AG04449 (cell line): ENCODE measurements around the gene PLD3.

ENCODE experiments used
- CTCF ChIA-PET: fragments of 350-600 bp; formaldehyde crosslinking; extraction: SDS; loops from one replicate; lab custom pipeline; 2021; ENCODE audit warnings: antibody characterized with exemption; lab: Yijun Ruan, JAX
- POLR2A ChIA-PET: fragments of 400-600, 350-600 bp; formaldehyde crosslinking; extraction: SDS; loops from one replicate; lab custom pipeline; 2020; ENCODE audit warnings: antibody characterized with exemption, inconsistent platforms; lab: Yijun Ruan, JAX
- DNase-seq: peaks from one replicate; pipeline ENCODE4 v3.0.0-alpha.2; 2010; ENCODE audit warnings: low read depth, low spot score
- H3K4me3 ChIP-seq: 2 replicates; pipeline ENCODE4 v1.5.1; 2011; ENCODE audit warnings: low read depth, mild to moderate bottlenecking, control low read depth, low read length
- TF ChIP-seq, protein P1 (sequence below): IDR thresholded peaks from one replicate; pipeline ENCODE4 v1.5.1; 2011; ENCODE audit warnings: mild to moderate bottlenecking, moderate library complexity, low read length, control low read depth, inconsistent platforms; ENCODE audit not compliant: insufficient read depth; ENCODE audit errors: missing control alignments

The PLD3 gene, protein sequence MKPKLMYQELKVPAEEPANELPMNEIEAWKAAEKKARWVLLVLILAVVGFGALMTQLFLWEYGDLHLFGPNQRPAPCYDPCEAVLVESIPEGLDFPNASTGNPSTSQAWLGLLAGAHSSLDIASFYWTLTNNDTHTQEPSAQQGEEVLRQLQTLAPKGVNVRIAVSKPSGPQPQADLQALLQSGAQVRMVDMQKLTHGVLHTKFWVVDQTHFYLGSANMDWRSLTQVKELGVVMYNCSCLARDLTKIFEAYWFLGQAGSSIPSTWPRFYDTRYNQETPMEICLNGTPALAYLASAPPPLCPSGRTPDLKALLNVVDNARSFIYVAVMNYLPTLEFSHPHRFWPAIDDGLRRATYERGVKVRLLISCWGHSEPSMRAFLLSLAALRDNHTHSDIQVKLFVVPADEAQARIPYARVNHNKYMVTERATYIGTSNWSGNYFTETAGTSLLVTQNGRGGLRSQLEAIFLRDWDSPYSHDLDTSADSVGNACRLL

DNA sequence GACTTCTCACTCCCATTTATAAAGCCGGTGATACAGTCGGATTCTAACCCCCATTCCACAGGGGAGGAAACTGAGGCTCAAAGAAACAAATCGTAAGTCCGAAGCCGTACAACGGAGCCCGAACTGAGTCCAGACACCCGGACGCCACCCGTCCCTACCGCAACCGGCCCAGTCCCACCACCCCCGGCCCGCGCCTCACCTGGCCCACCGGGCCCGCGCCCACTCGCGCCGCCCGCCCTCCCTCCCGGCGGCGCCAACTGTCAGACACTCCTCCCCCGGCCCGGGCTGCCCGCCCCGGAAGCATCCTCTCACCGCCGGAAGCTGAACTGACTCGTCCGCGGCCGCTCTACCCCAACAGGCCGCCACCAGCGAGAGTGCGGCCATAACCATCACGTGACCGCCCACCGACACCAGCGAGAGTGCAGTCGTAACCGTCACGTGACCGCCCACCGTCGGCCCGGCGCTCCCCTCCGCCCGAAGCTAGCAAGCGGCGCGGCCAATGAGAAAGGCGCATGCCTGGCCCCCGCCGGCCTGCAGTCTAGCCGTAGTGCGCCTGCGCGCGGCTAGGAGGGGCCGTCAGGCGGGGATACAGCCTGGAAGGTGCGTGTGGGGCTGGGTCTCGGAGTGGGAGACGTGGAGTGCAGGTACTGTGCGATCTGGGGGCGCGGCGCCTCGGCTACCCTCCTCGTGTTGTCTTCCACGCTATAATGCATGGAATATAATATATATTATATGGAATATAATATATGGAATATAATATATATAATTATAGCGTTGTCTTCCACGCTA is at the start of gene PLD3, which contains the start of gene C19orf47:
TSS of gene PLD3 (plus strand) at position 571 of the 789 bp plus-strand sequence. CDS start 17,789 bp downstream, outside the sequence.
TSS of gene C19orf47 (minus strand) at position 273 of the 789 bp plus-strand sequence. CDS start 6,540 bp downstream, outside the sequence.
- H3K4me3 ChIP-seq: peak within 1 kb of the TSS; percentile 88
- TF ChIP-seq, protein P1, sequence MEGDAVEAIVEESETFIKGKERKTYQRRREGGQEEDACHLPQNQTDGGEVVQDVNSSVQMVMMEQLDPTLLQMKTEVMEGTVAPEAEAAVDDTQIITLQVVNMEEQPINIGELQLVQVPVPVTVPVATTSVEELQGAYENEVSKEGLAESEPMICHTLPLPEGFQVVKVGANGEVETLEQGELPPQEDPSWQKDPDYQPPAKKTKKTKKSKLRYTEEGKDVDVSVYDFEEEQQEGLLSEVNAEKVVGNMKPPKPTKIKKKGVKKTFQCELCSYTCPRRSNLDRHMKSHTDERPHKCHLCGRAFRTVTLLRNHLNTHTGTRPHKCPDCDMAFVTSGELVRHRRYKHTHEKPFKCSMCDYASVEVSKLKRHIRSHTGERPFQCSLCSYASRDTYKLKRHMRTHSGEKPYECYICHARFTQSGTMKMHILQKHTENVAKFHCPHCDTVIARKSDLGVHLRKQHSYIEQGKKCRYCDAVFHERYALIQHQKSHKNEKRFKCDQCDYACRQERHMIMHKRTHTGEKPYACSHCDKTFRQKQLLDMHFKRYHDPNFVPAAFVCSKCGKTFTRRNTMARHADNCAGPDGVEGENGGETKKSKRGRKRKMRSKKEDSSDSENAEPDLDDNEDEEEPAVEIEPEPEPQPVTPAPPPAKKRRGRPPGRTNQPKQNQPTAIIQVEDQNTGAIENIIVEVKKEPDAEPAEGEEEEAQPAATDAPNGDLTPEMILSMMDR: no peak
- ChIA-PET CTCF (interaction anchor here (1.1 to 2.2 kb wide), 4 partner anchors 11 to 118 kb away, joined by 3 to 9 read pairs (median 5); no protein-coding TSS in a partner anchor), POLR2A (interaction anchor here (0.7 to 1.3 kb wide), 8 partner anchors 12 to 241 kb away, joined by 3 to 5 read pairs (median 3); partner anchors contain the start of gene SERTAD1)
- peak; percentile 91 for DNase-seq

DNA sequence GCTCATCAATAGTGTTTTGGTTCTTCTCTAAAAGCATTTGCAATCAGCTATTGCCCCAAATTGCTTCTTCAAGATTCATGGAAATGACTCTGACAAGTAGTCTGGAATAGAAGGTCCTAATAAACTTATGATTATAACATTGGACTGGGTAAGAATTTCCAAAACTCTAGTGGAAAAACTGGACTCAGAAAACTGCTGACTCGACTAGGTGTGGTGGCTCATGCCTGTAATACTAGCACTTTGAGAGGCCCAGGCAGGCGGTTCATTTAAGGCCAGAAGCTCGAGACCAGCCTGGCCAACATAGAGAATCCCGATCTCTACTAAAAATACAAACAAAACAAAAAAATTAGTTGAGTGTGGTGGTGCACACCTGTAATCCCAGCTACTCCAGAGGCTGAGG is 47.8 kb upstream of the PLD3 start:
- POLR2A ChIA-PET: no interaction called here
- no peak overlapping the region for H3K4me3 ChIP-seq
- TF ChIP-seq, protein P1: no peak
- CTCF ChIA-PET: interaction anchor here (1.7 kb wide), 1 partner anchor 334 kb away, joined by 5 read pairs; no protein-coding TSS in a partner anchor
- no peak for DNase-seq

DNA sequence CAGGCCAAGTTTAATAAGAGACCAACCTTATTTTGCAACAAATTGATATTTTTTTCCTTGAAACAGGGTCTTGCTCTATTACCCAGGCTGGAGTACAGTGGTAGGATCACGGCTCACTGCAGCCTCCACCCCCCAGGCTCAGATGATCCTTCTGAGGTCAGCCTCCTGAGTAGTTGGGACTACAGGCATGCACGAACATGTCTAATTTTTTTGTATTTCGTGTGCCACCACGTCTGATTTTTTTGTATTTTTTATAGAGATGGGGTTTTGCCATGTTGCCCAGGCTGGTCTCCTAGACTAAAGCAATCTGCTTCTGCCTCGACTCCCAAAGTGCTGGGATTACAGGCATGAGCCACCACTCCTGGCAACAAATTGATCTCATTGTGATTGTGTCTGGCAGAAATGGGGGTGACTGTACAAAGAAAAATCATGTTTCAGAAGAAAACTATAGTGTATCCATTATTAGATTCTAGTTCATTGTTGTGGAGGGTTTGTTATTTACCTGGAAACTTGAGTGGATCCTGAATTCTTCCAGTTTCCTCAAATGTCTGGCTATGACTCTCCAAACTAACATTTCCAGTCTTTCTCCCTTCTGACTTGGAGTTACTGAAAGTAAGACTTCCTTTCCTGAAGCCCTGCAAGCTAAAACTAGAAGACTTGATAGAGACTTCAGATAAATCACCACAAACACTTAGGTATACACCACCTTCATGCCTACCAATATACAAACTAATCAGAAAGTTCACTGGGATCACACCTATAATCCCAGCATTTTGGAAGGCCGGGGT is 46.1 kb upstream of the PLD3 start:
- no peak for DNase-seq
- ChIA-PET CTCF (interaction anchor here (1.2 kb wide), 1 partner anchor 13 kb away, joined by 4 read pairs; no protein-coding TSS in a partner anchor), POLR2A (no interaction called here)
- TF ChIP-seq, protein P1: no peak
- no peak overlapping the region for H3K4me3 ChIP-seq

DNA sequence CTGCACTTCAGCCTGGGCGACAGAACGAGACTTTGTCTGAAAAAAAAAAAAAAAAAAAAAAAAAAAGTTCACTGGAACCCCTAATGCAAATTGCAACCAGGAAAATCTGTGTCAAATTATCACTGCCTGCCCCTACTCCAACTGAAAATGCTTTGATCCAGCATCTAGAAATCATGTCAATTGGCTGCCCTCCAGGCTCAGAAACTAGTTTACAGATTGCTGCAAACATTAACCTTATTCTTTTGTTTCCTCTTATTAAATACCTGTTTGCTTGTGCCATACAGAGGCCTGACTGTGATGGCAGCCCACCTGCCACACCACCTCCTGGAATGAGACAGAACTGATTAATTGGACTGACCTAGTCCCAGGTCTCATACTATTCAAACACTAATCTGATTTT is 44.7 kb upstream of the PLD3 start:
- POLR2A ChIA-PET: no interaction called here
- no peak overlapping the region for H3K4me3 ChIP-seq
- CTCF ChIA-PET: interaction anchor here (0.8 to 3.1 kb wide), 18 partner anchors 9 to 331 kb away, joined by 3 to 57 read pairs (median 8); partner anchors contain the start of genes AKT2, BLVRB, C19orf47 and LTBP4
- TF ChIP-seq, protein P1: no peak
- DNase-seq: no peak

DNA sequence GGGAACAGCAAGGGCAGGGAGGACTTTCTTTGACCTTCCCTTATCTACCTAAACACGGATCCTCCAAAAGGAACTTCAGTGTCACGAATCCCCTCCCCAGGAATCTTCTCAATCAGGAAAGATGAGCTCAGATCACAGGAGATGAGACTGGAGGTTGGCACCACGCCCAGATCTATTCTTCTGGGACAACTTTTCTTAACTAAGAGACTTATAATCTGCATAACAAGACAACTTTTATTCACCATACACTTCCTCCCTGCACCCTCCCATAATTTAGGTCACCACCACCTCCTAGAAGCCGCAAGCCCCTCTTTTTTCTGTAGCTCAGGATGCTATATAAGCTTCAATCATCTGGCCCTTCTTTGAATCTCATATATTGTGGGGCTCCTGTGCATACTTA is 44.2 kb upstream of the PLD3 start:
- no peak overlapping the region for H3K4me3 ChIP-seq
- DNase-seq: no peak
- POLR2A ChIA-PET: no interaction called here
- TF ChIP-seq, protein P1: no peak
- CTCF ChIA-PET: interaction anchor here (0.8 to 3.1 kb wide), 33 partner anchors 7 to 331 kb away, joined by 3 to 57 read pairs (median 7); partner anchors contain the start of genes AKT2, BLVRB, C19orf47 and LTBP4
